Measurements from ENCODE around the gene GPLD1.
"Not testable (repeated sequence)": the region's sequence is repeated elsewhere in the genome, so short reads cannot be mapped to it uniquely, and the experiment has no call there.

GRCh38 chr6:24382891-24383494, 106.4 kb downstream of the GPLD1 start:
- not testable (repeated sequence) for TF ChIP-seq CTCF, POLR2A (IDR thresholded peaks at IDR 0.05)

All from right lobe of liver (tissue), 4 donors.